Activated CD8-positive, alpha-beta memory T cell treated with anti-CD3 and anti-CD28 coated beads for 4 hours (primary cell): ENCODE results near the gene CASKIN1.
"Not testable (repeated sequence)": the region's sequence is repeated elsewhere in the genome, so short reads cannot be mapped to it uniquely, and the experiment has no call there.

Experiments
- DNase-seq, 2 donors: peaks; one replicate each; pipeline ENCODE4 v3.0.0-alpha.2; 2020; ENCODE audit warnings: low read depth in 2 of 2

Gene CASKIN1, protein sequence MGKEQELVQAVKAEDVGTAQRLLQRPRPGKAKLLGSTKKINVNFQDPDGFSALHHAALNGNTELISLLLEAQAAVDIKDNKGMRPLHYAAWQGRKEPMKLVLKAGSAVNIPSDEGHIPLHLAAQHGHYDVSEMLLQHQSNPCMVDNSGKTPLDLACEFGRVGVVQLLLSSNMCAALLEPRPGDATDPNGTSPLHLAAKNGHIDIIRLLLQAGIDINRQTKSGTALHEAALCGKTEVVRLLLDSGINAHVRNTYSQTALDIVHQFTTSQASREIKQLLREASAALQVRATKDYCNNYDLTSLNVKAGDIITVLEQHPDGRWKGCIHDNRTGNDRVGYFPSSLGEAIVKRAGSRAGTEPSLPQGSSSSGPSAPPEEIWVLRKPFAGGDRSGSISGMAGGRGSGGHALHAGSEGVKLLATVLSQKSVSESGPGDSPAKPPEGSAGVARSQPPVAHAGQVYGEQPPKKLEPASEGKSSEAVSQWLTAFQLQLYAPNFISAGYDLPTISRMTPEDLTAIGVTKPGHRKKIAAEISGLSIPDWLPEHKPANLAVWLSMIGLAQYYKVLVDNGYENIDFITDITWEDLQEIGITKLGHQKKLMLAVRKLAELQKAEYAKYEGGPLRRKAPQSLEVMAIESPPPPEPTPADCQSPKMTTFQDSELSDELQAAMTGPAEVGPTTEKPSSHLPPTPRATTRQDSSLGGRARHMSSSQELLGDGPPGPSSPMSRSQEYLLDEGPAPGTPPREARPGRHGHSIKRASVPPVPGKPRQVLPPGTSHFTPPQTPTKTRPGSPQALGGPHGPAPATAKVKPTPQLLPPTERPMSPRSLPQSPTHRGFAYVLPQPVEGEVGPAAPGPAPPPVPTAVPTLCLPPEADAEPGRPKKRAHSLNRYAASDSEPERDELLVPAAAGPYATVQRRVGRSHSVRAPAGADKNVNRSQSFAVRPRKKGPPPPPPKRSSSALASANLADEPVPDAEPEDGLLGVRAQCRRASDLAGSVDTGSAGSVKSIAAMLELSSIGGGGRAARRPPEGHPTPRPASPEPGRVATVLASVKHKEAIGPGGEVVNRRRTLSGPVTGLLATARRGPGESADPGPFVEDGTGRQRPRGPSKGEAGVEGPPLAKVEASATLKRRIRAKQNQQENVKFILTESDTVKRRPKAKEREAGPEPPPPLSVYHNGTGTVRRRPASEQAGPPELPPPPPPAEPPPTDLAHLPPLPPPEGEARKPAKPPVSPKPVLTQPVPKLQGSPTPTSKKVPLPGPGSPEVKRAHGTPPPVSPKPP (N-terminal part only)

GRCh38 chr16:2196162-2196980 lies at the start of gene CASKIN1:
TSS of gene CASKIN1 (minus strand) at chr16:2196605. CDS start at chr16:2196432, 173 bp downstream.
- no peak for DNase-seq

- no peak for DNase-seq
Measured at GRCh38 chr16:2244926-2245795, 48.8 kb upstream of the CASKIN1 start.

DNA sequence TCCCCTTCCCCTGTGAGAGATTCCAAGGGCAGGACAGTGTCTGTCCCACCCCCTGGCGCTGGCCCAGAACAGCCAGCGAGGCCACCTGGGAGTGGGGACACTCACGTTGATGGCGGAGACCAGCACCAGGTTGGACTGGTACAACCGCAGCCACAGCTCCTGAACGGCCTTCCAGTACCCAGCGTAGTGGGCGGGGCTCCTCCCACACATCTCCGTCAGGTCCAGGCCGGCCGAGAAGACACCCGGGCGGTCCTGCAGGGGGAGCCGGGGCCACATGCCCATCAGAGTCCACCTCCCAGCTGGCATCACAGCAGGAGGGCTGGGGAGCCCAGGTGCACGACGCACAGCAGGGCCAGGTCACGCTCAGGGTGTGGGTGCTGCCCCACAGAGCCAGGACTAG lies 47.9 kb upstream of the CASKIN1 start:
- DNase-seq = no peak

- DNase-seq = no peak
Measured at GRCh38 chr16:2243781-2244180, 47.4 kb upstream of the CASKIN1 start.

GRCh38 chr16:2243031-2243528 lies 46.7 kb upstream of the CASKIN1 start:
- DNase-seq = no peak

- no peak for DNase-seq
Measured at GRCh38 chr16:2242598-2242997, 46.2 kb upstream of the CASKIN1 start.

DNA sequence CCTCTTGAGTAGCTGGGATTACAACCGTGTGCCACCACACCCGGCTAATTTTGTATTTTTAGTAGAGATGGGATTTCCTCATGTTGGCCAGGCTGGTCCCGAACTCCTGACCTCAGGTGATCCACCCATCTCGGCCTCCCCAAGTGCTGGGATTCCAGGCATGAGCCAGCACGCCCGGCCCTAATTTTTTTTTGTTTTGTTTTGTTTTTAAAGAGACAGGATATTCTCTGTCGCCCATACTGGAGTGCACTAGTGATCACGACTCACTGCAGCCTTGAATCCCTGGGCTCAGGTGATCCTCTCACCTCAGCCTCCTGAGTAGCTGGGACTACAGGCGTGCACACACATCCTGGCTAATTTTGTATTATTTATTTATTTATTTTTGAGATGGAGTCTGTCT lies 43.9 kb upstream of the CASKIN1 start:
- DNase-seq = not testable (repeated sequence)

- DNase-seq = no peak
Measured at GRCh38 chr16:2238838-2239675, 42.7 kb upstream of the CASKIN1 start.

DNA sequence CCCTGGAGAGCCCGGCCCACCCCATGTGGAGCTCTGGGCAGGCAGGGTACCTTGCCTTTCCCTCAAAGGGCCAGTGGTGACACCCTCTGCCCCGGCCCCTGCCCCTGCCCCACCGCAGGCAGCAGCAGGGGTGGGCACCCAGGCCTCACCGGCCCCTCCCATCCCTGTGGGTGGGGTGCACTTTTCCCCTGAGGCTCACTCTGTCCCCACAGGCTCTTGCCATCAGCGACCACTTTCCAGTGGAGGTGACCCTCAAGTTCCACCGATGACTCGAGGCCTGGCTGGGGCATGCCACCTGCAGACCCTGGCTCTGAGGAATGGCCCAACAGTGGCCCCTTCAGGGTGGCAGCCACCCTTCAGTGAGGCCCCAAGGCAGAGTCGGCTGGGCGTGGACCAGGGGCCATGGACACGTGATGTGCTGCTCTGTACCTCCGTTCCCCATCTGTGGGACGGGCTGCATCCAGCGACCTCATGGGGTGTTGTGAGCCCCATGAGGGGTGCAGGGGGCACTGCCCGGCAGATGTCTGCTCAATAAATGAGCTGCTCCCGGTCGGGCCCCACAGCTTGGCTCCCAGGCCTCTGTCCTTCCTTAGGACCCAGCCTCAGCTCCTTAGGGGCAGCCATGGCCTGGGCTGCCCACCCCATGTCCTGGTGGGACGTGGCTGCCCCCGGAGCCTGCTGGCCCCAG lies 41.9 kb upstream of the CASKIN1 start:
- no peak for DNase-seq

DNA sequence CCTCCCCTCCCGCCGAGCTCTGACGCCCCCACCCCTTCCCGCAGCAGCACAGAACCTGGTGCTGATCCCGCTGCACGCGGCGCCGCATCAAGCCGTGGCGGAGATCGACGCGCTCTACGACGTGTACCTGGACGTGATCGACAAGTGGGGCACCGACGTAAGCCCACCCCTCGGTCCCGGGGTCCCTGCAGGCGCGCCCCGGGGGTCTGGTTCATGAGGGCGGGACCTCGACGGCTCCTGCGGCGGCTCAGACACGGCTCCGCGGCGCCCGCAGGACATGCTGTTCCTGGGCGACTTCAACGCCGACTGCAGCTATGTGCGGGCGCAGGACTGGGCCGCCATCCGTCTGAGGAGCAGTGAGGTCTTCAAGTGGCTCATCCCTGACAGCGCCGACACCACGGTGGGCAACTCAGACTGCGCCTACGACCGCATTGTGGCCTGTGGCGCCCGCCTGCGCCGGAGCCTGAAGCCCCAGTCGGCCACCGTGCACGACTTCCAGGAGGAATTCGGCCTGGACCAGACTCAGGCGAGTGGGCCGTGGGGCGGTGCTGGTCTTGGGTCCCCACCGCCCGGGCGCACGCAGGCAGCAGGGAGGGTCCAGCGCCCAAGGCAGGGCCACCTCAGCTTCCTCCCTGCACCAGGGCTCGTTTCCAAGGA lies 41.2 kb upstream of the CASKIN1 start:
- no peak for DNase-seq

DNA sequence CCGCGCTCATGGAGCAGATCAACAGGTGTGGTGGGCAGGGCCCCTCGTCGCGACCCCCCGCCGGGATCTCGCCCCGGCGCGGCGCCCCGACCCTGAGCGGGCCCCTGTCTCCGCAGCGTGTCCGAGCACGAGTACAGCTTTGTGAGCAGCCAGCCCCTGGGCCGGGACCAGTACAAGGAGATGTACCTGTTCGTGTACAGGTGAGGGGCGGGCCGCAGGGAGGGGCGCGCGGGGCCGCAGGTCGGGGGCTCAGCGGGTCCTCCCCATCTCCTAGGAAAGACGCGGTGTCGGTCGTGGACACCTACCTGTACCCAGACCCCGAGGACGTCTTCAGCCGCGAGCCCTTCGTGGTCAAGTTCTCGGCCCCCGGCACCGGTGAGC lies 40.7 kb upstream of the CASKIN1 start:
- no peak for DNase-seq

DNA sequence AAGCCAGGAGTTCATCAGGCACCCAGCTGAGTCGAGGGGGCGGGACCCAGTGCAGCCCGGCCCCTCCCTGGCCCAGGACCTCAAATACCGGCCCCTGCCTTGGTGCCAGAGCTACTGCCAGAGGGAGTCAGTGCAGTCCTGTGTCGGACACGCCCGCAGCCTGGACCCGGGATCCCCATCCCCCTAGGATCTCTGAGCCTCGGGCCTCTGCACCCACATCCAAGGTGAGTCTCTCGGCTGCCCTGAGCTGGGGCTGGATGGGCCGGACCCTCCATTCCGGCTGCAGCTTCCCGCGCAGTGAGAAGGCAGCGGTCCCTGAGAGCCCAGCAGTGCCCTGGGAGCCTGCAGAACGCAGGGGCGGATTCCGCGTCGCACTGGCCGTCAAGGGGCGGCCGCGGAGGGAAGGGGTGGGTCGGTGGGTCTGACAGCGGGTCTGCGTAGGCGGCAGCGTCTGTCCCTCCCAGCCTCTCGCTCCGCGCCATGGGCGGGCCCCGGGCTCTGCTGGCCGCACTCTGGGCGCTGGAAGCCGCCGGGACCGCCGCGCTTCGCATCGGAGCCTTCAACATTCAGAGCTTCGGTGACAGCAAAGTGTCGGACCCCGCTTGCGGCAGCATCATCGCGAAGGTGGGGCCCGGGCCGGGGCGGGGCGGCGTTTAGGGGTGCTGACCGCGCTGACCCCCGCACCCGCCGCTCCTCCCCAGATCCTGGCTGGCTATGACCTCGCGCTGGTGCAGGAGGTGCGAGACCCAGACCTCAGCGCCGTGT lies 40.1 kb upstream of the CASKIN1 start, which contains the start of gene DNASE1L2:
DNASE1L2 (plus strand) TSS at position 108 of the 765 bp plus-strand sequence; CDS start at position 481, 373 bp downstream.
- no peak for DNase-seq

DNA sequence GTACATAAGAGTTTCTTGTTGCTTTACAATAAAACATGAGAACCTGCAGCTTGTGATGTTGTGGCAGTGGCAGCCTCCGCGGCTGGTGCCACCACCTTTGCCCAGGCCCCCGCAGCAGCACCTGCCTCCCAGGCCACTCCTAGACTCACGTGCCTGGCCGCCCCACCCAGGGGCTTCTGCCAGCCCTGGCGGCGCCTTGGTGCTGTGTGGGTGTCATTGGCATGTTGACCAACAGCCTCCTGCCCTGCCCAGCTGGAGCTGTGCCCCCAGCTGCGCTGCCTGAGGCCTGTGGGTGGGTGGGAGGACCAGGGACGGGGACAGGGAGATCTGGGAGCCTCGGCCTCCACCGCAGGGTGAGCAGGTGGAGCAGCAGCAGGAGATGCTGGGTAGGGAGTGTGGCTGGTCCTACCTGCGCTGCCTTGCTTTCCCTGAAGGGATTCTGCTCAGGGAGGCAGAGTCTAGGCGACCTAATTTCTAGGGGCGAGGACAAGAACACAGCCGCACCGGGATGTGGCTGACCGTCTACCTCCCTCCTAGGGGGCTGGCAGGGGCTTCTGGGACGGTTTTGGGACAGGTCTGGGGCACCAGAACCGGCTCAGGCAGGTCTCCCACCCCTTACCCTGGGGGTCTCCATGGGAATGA lies 39.4 kb upstream of the CASKIN1 start:
- no peak for DNase-seq

DNA sequence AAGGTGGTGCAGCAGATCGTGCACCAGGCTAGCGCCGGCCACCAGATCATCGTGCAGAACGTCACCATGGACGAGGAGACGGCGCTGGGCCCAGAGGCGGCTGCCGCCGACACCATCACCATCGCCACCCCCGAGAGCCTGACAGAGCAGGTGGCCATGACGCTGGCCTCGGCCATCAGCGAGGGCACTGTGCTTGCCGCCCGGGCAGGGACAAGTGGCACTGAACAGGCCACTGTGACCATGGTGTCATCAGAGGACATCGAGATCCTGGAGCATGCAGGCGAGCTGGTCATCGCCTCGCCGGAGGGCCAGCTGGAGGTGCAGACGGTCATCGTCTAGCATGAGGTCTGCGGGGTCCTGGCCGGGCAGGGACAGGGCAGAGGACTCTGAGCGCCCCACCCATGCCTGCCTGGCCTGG lies 38.8 kb upstream of the CASKIN1 start:
- no peak for DNase-seq

DNA sequence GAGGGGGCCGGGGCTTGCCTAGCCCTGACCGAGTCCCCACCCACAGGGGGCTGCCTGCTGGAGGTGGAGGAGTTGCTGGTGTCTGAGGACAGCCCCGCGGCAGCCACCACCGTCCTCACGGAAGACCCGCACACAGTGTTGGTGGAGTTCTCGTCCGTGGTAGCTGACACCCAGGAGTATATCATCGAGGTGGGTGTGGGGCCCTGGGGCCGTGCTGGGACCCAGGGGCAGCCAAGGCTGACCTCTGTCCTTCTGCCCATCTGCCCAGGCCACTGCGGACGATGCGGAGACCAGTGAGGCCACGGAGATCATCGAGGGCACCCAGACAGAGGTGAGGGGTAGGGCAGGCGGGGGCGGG lies 38.4 kb upstream of the CASKIN1 start:
- DNase-seq = no peak
